Body of pancreas (tissue), 4 donors: ENCODE measurements around the gene PLIN4. TPM values are rescaled to one million over a fixed set of nuclear protein-coding genes. Genes with fewer than 3 reads are reported as not detected.

Experiments used
- ATAC-seq: fragments of 150-250 bp; one replicate; pipeline ENCODE4 v1.9.1; 2016
- DNase-seq, 4 donors: peaks; one replicate each; pipeline ENCODE4 v3.0.0-alpha.2; 2019
- H3K27ac ChIP-seq, 4 donors: fragments of 200-600 bp; sonication (generic); 1 replicate in 3 of 4; 2 replicates in 1 of 4; pipeline versions ENCODE4 v1.5.1 to v1.6.1; 2016 to 2019; ENCODE audit warnings: mild to moderate bottlenecking in 1 of 4, mixed read lengths in 1 of 4, moderate library complexity in 1 of 4
- H3K27me3 ChIP-seq, 2 donors: fragments of 200-600 bp; sonication (generic); one replicate each; pipeline ENCODE4 v1.6.0; 2016; ENCODE audit warnings: mild to moderate bottlenecking in 1 of 2
- H3K36me3 ChIP-seq, 2 donors: fragments of 200-600 bp; sonication (generic); replicated peaks in 1 of 2; 2 replicates each; pipeline ENCODE4 v1.5.1; 2016; ENCODE audit warnings: low read depth in 2 of 2; ENCODE audit not compliant: insufficient read depth in 1 of 2
- H3K4me1 ChIP-seq: fragments of 200-600 bp; sonication (generic); one replicate; pipeline ENCODE4 v1.6.0; 2016
- H3K4me3 ChIP-seq, 2 donors: fragments of 200-600 bp; sonication (generic); 1 replicate in 1 of 2; 2 replicates in 1 of 2; pipeline ENCODE4 v1.5.1; 2016 to 2019
- H3K9me3 ChIP-seq, 3 donors: fragments of 200-600 bp; sonication (generic); 1 replicate in 2 of 3; 2 replicates in 1 of 3; pipeline ENCODE4 v1.5.1; 2016
- POLR2A ChIP-seq, 3 donors: fragments of 450-650 bp; IDR thresholded peaks; one replicate each; pipeline ENCODE4 v1.6.1; 2016; ENCODE audit warnings: antibody characterized with exemption in 3 of 3, mild to moderate bottlenecking in 2 of 3
- WGBS, 2 donors: methylation state at CpG; one replicate each; pipeline ENCODE4 v1.1.5; 2017; 5-methylcytosine and 5-hydroxymethylcytosine counted together
- intact Hi-C: fragments of 100-400 bp; cut with DNase I; formaldehyde crosslinking; loops from one replicate; pipeline ENCODE4 v1.15.1; 2023
- total RNA-seq, 2 donors: library from RNA; depleted of rRNA; stranded (reverse); fragments of >200 nt; gene quantifications; one replicate each; pipeline ENCODE4 v1.1.0, GENCODE V29; 2016
- TF ChIP-seq, protein P1 (sequence below), 7 experiments: fragments of 450-650 bp in 4 of 7; fragments of 200-600 bp in 3 of 7; sonication (generic) in 3 of 7; IDR thresholded peaks; one replicate each; pipeline ENCODE4 v1.5.1; 2016 to 2019; ENCODE audit warnings: antibody characterized with exemption in 7 of 7

PLIN4 gene
- total RNA-seq, 2 donors from 2014 or later, result 18.9 to 125 TPM

GRCh38 chr19:4550479-4551050 lies 32.3 kb upstream of the PLIN4 start:
- no peaks in the 10 kb centered on the region for H3K36me3 ChIP-seq
- intact Hi-C loops, result no loop called here
- WGBS, 2 donors, result 82 to 94% methylated on average over 15 to 20 of the region's 26 CpGs
- TF ChIP-seq POLR2A (IDR thresholded peaks at IDR 0.05), result no peak
- TF ChIP-seq, protein P1, sequence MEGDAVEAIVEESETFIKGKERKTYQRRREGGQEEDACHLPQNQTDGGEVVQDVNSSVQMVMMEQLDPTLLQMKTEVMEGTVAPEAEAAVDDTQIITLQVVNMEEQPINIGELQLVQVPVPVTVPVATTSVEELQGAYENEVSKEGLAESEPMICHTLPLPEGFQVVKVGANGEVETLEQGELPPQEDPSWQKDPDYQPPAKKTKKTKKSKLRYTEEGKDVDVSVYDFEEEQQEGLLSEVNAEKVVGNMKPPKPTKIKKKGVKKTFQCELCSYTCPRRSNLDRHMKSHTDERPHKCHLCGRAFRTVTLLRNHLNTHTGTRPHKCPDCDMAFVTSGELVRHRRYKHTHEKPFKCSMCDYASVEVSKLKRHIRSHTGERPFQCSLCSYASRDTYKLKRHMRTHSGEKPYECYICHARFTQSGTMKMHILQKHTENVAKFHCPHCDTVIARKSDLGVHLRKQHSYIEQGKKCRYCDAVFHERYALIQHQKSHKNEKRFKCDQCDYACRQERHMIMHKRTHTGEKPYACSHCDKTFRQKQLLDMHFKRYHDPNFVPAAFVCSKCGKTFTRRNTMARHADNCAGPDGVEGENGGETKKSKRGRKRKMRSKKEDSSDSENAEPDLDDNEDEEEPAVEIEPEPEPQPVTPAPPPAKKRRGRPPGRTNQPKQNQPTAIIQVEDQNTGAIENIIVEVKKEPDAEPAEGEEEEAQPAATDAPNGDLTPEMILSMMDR (IDR thresholded peaks at IDR 0.05), result no peak
- H3K27me3 ChIP-seq, result no peaks in the 10 kb centered on the region
- H3K9me3 ChIP-seq, result no peaks in the 10 kb centered on the region
- peaks cover 9% of the 10 kb centered on the region for H3K4me1 ChIP-seq
- no peak overlapping the region for H3K27ac ChIP-seq
- no peak for ATAC-seq
- DNase-seq, result no peak
- no peak overlapping the region for H3K4me3 ChIP-seq

- no peak for TF ChIP-seq POLR2A (IDR thresholded peaks at IDR 0.05)
- TF ChIP-seq, protein P1 (IDR thresholded peaks at IDR 0.05), result no peak
- no peak for ATAC-seq
- DNase-seq, result no peak
- Histone ChIP-seq H3K27ac (no peak overlapping the region), H3K27me3 (no peaks in the 10 kb centered on the region), H3K4me1 (peaks cover 9% of the 10 kb centered on the region), H3K36me3 (no peaks in the 10 kb centered on the region), H3K4me3 (no peak overlapping the region), H3K9me3 (no peaks in the 10 kb centered on the region)
- 89 to 90% methylated on average over 16 to 17 of the region's 18 CpGs for WGBS, 2 donors
- intact Hi-C loops, result no loop called here
These were observed 31.7 kb upstream of the PLIN4 start for GRCh38 chr19:4550018-4550417.

- no peak for DNase-seq
- Histone ChIP-seq H3K9me3 (no peaks in the 10 kb centered on the region), H3K4me3 (no peak overlapping the region), H3K27ac (no peak overlapping the region), H3K4me1 (peaks cover 9% of the 10 kb centered on the region), H3K27me3 (no peaks in the 10 kb centered on the region), H3K36me3 (no peaks in the 10 kb centered on the region)
- TF ChIP-seq POLR2A (IDR thresholded peaks at IDR 0.05), result no peak
- TF ChIP-seq, protein P1 (IDR thresholded peaks at IDR 0.05), result no peak
- WGBS, 2 donors, result 64% methylated on average over 11 of the region's 14 CpGs; no CpG with 5 or more reads in 1 of the 2 donors
- ATAC-seq, result no peak
- intact Hi-C loops, result no loop called here
These were observed 29.9 kb upstream of the PLIN4 start for GRCh38 chr19:4548238-4548584.

DNA sequence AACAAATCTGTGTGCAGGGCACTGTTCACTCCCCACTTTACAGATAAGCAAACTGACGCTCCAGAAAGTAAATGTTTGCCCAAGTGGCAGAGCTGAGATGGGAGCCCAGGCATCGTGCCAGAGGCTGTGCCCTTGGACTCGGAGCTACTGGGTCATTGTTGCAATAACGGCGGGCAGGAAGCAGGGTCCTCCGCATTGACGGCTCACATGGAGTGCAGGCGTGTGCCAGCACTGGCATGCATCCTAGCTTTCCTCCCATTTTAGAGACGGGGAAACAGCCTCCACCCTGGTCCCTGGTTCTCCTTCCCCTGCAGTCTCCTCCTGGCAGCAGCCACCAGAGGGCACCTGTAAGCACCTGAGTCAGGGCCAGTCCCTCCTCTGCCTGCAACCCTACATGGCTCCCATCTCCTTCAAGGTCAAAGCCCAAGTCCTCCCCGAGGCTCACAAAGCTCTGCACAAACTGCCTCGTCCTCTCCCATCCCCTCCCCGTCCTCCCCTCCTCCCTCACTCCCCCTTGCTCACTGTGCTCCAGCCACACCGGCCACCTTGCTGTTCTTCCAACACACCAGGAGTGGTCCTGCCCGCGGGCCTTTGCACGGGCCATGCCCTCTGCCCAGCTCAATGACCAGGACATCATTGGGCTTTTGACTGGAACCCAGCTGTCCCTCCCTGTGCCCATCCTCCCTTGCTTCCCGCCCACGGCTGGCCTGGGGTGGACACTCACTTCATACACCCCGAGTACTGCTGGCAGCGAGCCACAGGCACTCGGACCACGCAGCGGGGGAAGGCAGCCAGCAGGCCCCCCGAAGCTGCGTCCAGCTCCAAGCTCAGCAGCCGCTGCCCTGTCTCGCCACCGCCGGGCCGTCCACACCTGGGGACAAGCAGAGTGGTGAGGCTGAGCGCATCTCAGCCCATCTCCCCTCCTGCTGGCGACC lies 29.3 kb upstream of the PLIN4 start:
- 34 to 48% methylated on average over 17 to 26 of the region's 32 CpGs for WGBS, 2 donors
- peak overlapping the region in 1 of 4 donors; percentile 12 for H3K27ac ChIP-seq

More for the DNA sequence above, 29.3 kb upstream of the PLIN4 start:
- TF ChIP-seq, protein P1 (IDR thresholded peaks at IDR 0.05), result peak in 5 of 7 experiments; percentile 16 to 70 (median 28)
- TF ChIP-seq POLR2A (IDR thresholded peaks at IDR 0.05), result no peak
- Histone ChIP-seq H3K9me3 (no peaks in the 10 kb centered on the region), H3K4me1 (peaks cover 9% of the 10 kb centered on the region), H3K27me3 (no peaks in the 10 kb centered on the region), H3K36me3 (no peaks in the 10 kb centered on the region), H3K4me3 (no peak overlapping the region)
- ATAC-seq (peak; percentile 91), DNase-seq (peak; percentile 67 to 91 (median 74))
- intact Hi-C loops, result no loop called here
